Smooth muscle cell (in vitro differentiated cells): ENCODE data around the gene MT1G. TPM values are rescaled to one million over a fixed set of nuclear protein-coding genes. Genes with fewer than 3 reads are reported as not detected.

Experiments
- DNase-seq: peaks from one replicate; lab custom pipeline; 2025; ENCODE audit not compliant: unreplicated experiment; lab: John Stamatoyannopoulos, UW
- H2AFZ ChIP-seq: fragments of 200-600 bp; sonication (generic); 2 replicates; pipeline ENCODE4 v1.6.0; 2016; ENCODE audit warnings: antibody characterized with exemption, low read depth, mild to moderate bottlenecking
- H3F3A ChIP-seq: fragments of 200-600 bp; sonication (generic); 2 replicates; pipeline ENCODE4 v1.6.0; 2017; ENCODE audit warnings: antibody characterized with exemption, low read depth
- H3K27ac ChIP-seq: fragments of 200-600 bp; sonication (generic); 2 replicates; pipeline ENCODE4 v1.5.1; 2016; ENCODE audit warnings: low read depth, mild to moderate bottlenecking
- H3K27me3 ChIP-seq: fragments of 200-600 bp; sonication (generic); 2 replicates; pipeline ENCODE4 v1.6.1; 2016; ENCODE audit warnings: low read depth, mild to moderate bottlenecking
- H3K36me3 ChIP-seq: fragments of 200-600 bp; sonication (generic); 2 replicates; pipeline ENCODE4 v1.5.1; 2016; ENCODE audit warnings: low read depth
- H3K4me1 ChIP-seq: fragments of 200-600 bp; sonication (generic); 2 replicates; pipeline ENCODE4 v1.5.1; 2016; ENCODE audit warnings: low read depth
- H3K4me2 ChIP-seq: fragments of 200-600 bp; sonication (generic); 2 replicates; pipeline ENCODE4 v1.6.0; 2016; ENCODE audit warnings: mild to moderate bottlenecking
- H3K4me3 ChIP-seq: fragments of 200-600 bp; sonication (generic); 2 replicates; pipeline ENCODE4 v1.5.1; 2016; ENCODE audit warnings: mild to moderate bottlenecking
- H3K79me2 ChIP-seq: fragments of 200-600 bp; sonication (generic); 2 replicates; pipeline ENCODE4 v1.6.0; 2016; ENCODE audit warnings: low read depth, mild to moderate bottlenecking
- H3K9ac ChIP-seq: fragments of 200-600 bp; sonication (generic); 2 replicates; pipeline ENCODE4 v1.6.0; 2016; ENCODE audit warnings: low read depth
- H3K9me3 ChIP-seq: fragments of 200-600 bp; sonication (generic); replicated peaks from 2 replicates; pipeline ENCODE4 v1.5.1; 2016; ENCODE audit warnings: low read depth
- H4K20me1 ChIP-seq: fragments of 200-600 bp; sonication (generic); 2 replicates; pipeline ENCODE4 v1.6.0; 2016; ENCODE audit warnings: low read depth
- CTCF ChIP-seq: fragments of 200-600 bp; sonication (generic); IDR thresholded peaks from 2 replicates; pipeline ENCODE4 v1.5.1; 2017; ENCODE audit warnings: borderline replicate concordance, mild to moderate bottlenecking, antibody characterized with exemption; ENCODE audit not compliant: insufficient read depth, poor library complexity, severe bottlenecking
- WGBS: methylation state at CpG from one replicate; pipeline ENCODE4 v1.1.7; 2016; ENCODE audit warnings: low lambda C conversion rate; 5-methylcytosine and 5-hydroxymethylcytosine counted together
- polyA plus RNA-seq: library from polyadenylated mRNA; unstranded; fragments of >200 nt; fragmentation: Nextera tagmentation; extraction: Ambion mirVana; gene quantifications from 2 replicates; pipeline ENCODE4 v1.2.1, GENCODE V29; 2016
- total RNA-seq: library from RNA; depleted of rRNA; stranded (reverse); fragments of >200 nt; gene quantifications from 2 replicates; pipeline ENCODE4 v1.2.3, GENCODE V29; 2014

The MT1G gene
- total and polyA plus RNA-seq, 2 experiments from 2014 or later = not detected

DNA sequence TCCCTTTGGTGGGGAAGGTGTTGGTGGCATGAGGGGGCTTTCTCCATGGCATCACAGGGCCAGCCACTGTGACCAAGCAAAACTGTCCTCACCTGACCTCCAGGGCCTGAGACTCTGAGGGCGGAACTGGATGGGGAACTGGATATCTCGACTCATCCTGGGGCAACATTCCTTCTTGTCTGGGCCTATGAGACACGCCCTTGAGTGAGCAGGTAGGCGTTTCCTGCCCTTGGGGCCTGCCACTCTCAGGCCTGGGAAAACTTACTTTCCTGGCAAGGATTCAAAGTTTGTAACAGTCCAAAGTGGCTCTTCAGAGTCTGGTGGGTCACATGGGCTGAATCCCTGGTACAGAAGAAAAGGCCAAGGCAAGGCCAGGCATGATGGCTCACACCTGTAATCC lies 24.0 kb upstream of the MT1G start:
- no peaks in the 10 kb centered on the region for H3K9me3 ChIP-seq
- TF ChIP-seq CTCF = no peak
- H3K4me2 ChIP-seq = no peak overlapping the region
- no peaks in the 10 kb centered on the region for H3F3A ChIP-seq
- H3K4me1 ChIP-seq = no peaks in the 10 kb centered on the region
- H2AFZ ChIP-seq = no peak overlapping the region
- no peak overlapping the region for H3K9ac ChIP-seq
- H4K20me1 ChIP-seq = no peaks in the 10 kb centered on the region
- H3K36me3 ChIP-seq = no peaks in the 10 kb centered on the region
- DNase-seq = no peak
- H3K27me3 ChIP-seq = no peaks in the 10 kb centered on the region
- H3K27ac ChIP-seq = no peak overlapping the region
- H3K79me2 ChIP-seq = no peaks in the 10 kb centered on the region
- WGBS = 45% methylated on average over 3 of the region's 4 CpGs
- no peak overlapping the region for H3K4me3 ChIP-seq

DNA sequence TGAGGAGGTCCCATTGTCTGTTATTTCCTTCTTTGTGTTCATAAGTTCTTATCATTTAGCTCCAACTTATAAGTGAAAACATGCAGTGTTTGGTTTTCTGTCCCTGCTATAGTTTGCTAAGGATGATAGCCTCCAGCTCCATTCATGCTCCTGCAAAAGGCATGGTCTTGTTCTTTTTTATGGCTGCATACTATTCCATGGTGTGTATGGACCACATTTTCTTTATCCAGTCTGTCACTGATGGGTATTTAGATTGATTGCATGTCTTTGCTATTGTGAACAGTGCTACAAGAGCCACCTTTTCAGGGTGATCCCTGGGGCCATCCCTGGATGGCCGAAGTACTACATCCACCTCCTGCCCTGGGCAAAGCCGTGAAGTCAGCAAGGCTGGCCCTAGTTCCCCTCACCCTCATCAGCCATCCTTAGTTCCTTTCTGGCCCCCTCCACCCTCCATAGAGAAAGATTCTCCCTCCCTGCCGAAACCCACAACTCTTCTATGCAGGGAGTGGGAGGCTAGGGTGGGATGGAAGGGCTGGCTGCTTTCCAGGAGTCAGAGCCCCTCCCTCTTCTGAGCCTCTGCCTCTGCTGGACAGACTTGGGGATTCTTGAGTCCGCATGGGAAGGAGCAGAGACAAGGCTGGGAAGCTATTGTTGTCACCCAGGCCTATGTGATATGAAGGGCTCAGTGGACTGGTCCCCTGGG lies 22.7 kb upstream of the MT1G start:
- H3K4me1 ChIP-seq = no peaks in the 10 kb centered on the region
- H3K9ac ChIP-seq = no peak overlapping the region
- no peaks in the 10 kb centered on the region for H3K9me3 ChIP-seq
- no peaks in the 10 kb centered on the region for H4K20me1 ChIP-seq
- DNase-seq = no peak
- H3K27me3 ChIP-seq = no peaks in the 10 kb centered on the region
- no peak overlapping the region for H3K27ac ChIP-seq
- no peaks in the 10 kb centered on the region for H3K36me3 ChIP-seq
- no peak overlapping the region for H3K4me3 ChIP-seq
- TF ChIP-seq CTCF = no peak
- H3K4me2 ChIP-seq = no peak overlapping the region
- WGBS = 86% methylated on average over 4 of the region's 4 CpGs
- no peaks in the 10 kb centered on the region for H3F3A ChIP-seq
- no peak overlapping the region for H2AFZ ChIP-seq
- H3K79me2 ChIP-seq = no peaks in the 10 kb centered on the region

- WGBS = 82% methylated on average over 3 of the region's 3 CpGs
- Histone ChIP-seq H3K36me3 (no peaks in the 10 kb centered on the region), H3K9me3 (no peaks in the 10 kb centered on the region), H3K4me1 (no peaks in the 10 kb centered on the region), H3K27me3 (no peaks in the 10 kb centered on the region), H3K4me2 (no peak overlapping the region), H3K27ac (no peak overlapping the region), H4K20me1 (no peaks in the 10 kb centered on the region), H3K79me2 (no peaks in the 10 kb centered on the region), H3K9ac (no peak overlapping the region), H3F3A (no peaks in the 10 kb centered on the region), H2AFZ (no peak overlapping the region), H3K4me3 (no peak overlapping the region)
- no peak for TF ChIP-seq CTCF
- DNase-seq = no peak
These were observed 21.3 kb upstream of the MT1G start for GRCh38 chr16:56689171-56689570.

GRCh38 chr16:56688762-56689161 lies 20.9 kb upstream of the MT1G start:
- no peaks in the 10 kb centered on the region for H3K36me3 ChIP-seq
- H3K4me2 ChIP-seq = no peak overlapping the region
- no peak for DNase-seq
- no peaks in the 10 kb centered on the region for H3K4me1 ChIP-seq
- no peaks in the 10 kb centered on the region for H3K9me3 ChIP-seq
- H3K27ac ChIP-seq = no peak overlapping the region
- no peaks in the 10 kb centered on the region for H3K79me2 ChIP-seq
- no peak overlapping the region for H3K4me3 ChIP-seq
- H4K20me1 ChIP-seq = no peaks in the 10 kb centered on the region
- no peaks in the 10 kb centered on the region for H3F3A ChIP-seq
- no peak for TF ChIP-seq CTCF
- WGBS = 56% methylated on average over 1 of the region's 1 CpG
- H3K9ac ChIP-seq = no peak overlapping the region
- no peak overlapping the region for H2AFZ ChIP-seq
- no peaks in the 10 kb centered on the region for H3K27me3 ChIP-seq
